Left ventricle myocardium inferior (tissue), 1 donor: ENCODE results near the gene GINS1. TPM values are rescaled to one million over a fixed set of nuclear protein-coding genes. Genes with fewer than 3 reads are reported as not detected.

Experiments used
- DNase-seq: peaks from one replicate; pipeline ENCODE4 v3.0.0-alpha.2; 2020
- H3K27ac ChIP-seq: fragments of 200-600 bp; replicated peaks from 2 replicates; pipeline ENCODE4 v1.8.0; 2021
- H3K27me3 ChIP-seq: fragments of 200-600 bp; 2 replicates; pipeline ENCODE4 v1.8.0; 2021; ENCODE audit warnings: low read depth
- H3K36me3 ChIP-seq: fragments of 200-600 bp; 2 replicates; pipeline ENCODE4 v1.8.0; 2021
- H3K4me1 ChIP-seq: fragments of 200-600 bp; 2 replicates; pipeline ENCODE4 v1.8.0; 2021
- H3K4me3 ChIP-seq: fragments of 200-600 bp; 2 replicates; pipeline ENCODE4 v1.8.0; 2021; ENCODE audit warnings: mild to moderate bottlenecking, moderate library complexity
- H3K9me3 ChIP-seq: fragments of 200-600 bp; replicated peaks from 2 replicates; pipeline ENCODE4 v1.8.0; 2021
- CTCF ChIP-seq: fragments of 200-600 bp; IDR thresholded peaks from 2 replicates; pipeline ENCODE4 v1.8.0; 2021; ENCODE audit warnings: antibody characterized with exemption, mild to moderate bottlenecking, borderline replicate concordance
- intact Hi-C: fragments of 100-400 bp; cut with micrococcal nuclease; formaldehyde crosslinking; loops from one replicate; pipeline ENCODE4 v1.11.0; 2022
- total RNA-seq: library from RNA; stranded (reverse); fragmentation: NEBNext Ultra II Directional; extraction: Animal tissue kit (Norgen Biotek cat#: 25700); gene quantifications from one replicate; pipeline ENCODE4 v1.2.1, GENCODE V29; 2021
- donor health status: DM: no; HTN: yes; CAD: no; lungs with severe emphysema.

Gene GINS1
- total RNA-seq, 1 donor from 2014 or later = 0.41 TPM

DNA sequence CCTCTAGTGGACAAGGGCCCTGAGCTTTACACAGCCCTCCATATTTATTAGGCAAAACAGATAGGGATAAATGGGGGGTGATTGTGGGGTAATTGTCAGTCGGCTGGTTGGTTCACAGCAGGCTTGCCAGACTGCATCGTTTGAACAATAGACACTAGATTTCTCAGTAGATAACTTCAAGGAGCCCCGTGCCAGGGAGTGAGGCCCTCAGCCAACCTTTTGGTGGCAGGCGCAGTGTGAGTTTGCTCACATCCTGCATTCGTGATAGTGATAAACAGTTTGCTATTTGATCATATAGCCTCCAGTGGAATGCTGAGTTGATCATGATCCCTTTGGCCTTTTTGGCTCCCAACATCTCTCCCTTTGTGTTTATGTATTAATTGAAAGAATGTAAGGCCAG lies 13.2 kb upstream of the GINS1 start:
- Histone ChIP-seq H3K27me3 (no peaks in the 10 kb centered on the region), H3K27ac (no peak overlapping the region), H3K4me1 (peaks cover 21% of the 10 kb centered on the region), H3K36me3 (no peaks in the 10 kb centered on the region), H3K9me3 (no peaks in the 10 kb centered on the region), H3K4me3 (no peak overlapping the region)
- no peak for TF ChIP-seq CTCF
- intact Hi-C loops = loop anchor here (10.0 kb wide), 4 partner anchors 89 to 399 kb away; partner anchors contain the start of genes APMAP and ENTPD6
- no peak for DNase-seq

- TF ChIP-seq CTCF = no peak
- H3K27ac ChIP-seq = no peak overlapping the region
- no peaks in the 10 kb centered on the region for H3K36me3 ChIP-seq
- H3K27me3 ChIP-seq = no peaks in the 10 kb centered on the region
- H3K4me1 ChIP-seq = peaks cover 14% of the 10 kb centered on the region
- H3K4me3 ChIP-seq = no peak overlapping the region
- intact Hi-C loops = loop anchor here (10.0 kb wide), 4 partner anchors 90 to 400 kb away; partner anchors contain the start of genes APMAP and ENTPD6
- H3K9me3 ChIP-seq = no peaks in the 10 kb centered on the region
- DNase-seq = no peak
Measured at GRCh38 chr20:25394996-25395395, 12.5 kb upstream of the GINS1 start.

- Histone ChIP-seq H3K27ac (no peak overlapping the region), H3K36me3 (no peaks in the 10 kb centered on the region), H3K4me1 (no peaks in the 10 kb centered on the region), H3K9me3 (peaks cover 7% of the 10 kb centered on the region), H3K4me3 (no peak overlapping the region), H3K27me3 (no peaks in the 10 kb centered on the region)
- intact Hi-C loops = loop anchor here (10.0 kb wide), 4 partner anchors 92 to 402 kb away; partner anchors contain the start of genes APMAP and ENTPD6
- DNase-seq = no peak
- no peak for TF ChIP-seq CTCF
Measured at GRCh38 chr20:25397096-25397495, 10.4 kb upstream of the GINS1 start.

- intact Hi-C loops = loop anchor here (10.0 kb wide), 4 partner anchors 93 to 403 kb away; partner anchors contain the start of genes APMAP and ENTPD6
- no peaks in the 10 kb centered on the region for H3K36me3 ChIP-seq
- H3K9me3 ChIP-seq = peaks cover 14% of the 10 kb centered on the region
- no peak overlapping the region for H3K4me3 ChIP-seq
- no peak for TF ChIP-seq CTCF
- no peaks in the 10 kb centered on the region for H3K27me3 ChIP-seq
- H3K4me1 ChIP-seq = no peaks in the 10 kb centered on the region
- H3K27ac ChIP-seq = no peak overlapping the region
- no peak for DNase-seq
Measured at GRCh38 chr20:25397821-25398220, 9.7 kb upstream of the GINS1 start.

DNA sequence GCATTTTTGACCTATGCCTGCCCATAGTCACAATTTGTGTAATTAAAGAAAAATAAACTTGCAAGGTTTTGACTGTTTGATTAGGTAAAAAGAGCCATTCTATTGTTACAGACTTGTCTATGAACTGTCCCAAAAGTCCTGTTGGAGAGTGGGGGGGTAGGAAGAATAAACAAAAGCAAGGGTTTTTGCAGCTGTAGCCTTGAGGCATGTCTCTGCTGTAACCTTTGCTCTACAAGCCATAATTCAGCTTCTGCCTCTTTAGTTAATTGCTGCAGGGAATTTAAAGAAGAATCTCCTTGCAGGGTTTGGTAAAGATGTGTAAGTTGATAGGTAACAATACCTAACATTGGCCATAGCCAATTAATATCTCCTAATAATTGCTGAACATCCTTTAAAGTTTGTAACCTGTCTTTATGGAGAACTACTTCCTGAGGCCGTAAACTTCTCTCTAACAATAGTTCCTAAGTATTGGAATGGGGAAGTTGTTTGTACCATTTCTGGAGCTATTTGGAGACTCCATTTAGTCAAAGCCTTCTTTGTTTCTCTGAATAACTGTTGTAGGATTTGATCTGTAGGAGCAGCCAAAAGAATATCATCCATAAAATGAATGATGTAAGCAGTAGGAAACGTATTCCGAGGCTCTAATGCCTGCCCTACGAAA lies 9.0 kb upstream of the GINS1 start:
- no peak for DNase-seq
- no peaks in the 10 kb centered on the region for H3K36me3 ChIP-seq
- no peaks in the 10 kb centered on the region for H3K27me3 ChIP-seq
- H3K9me3 ChIP-seq = peaks cover 21% of the 10 kb centered on the region
- no peaks in the 10 kb centered on the region for H3K4me1 ChIP-seq
- H3K27ac ChIP-seq = no peak overlapping the region
- no peak overlapping the region for H3K4me3 ChIP-seq
- intact Hi-C loops = loop anchor here (10.0 kb wide), 4 partner anchors 94 to 404 kb away; partner anchors contain the start of genes APMAP and ENTPD6
- TF ChIP-seq CTCF = no peak
